ENCODE measurements around the gene HMGCLL1.

Gene HMGCLL1

DNA sequence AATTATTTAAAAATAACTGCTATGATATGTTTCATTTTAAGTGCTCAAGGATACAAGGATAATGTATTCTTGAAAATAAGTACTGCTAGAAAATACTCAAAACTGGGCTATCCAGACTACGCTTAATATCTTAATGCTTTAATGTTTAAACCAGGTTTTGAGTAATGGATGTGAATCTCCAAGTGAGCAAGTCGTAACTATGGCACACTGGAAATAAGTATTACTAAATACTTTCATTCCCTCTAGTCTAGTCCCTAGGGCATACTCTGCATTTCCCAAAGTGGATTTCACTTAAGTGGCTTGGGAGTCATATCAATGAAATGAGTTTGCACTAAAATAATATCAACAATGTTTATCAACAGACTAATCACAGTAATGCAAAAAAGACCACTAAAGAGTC is 48.1 kb downstream of the HMGCLL1 start:
- no peak for DNase-seq

- DNase-seq, result no peak
These were observed 50.4 kb downstream of the HMGCLL1 start for GRCh38 chr6:55528624-55529023.

- DNase-seq, result no peak
These were observed 54.6 kb downstream of the HMGCLL1 start for GRCh38 chr6:55524441-55524840.

DNA sequence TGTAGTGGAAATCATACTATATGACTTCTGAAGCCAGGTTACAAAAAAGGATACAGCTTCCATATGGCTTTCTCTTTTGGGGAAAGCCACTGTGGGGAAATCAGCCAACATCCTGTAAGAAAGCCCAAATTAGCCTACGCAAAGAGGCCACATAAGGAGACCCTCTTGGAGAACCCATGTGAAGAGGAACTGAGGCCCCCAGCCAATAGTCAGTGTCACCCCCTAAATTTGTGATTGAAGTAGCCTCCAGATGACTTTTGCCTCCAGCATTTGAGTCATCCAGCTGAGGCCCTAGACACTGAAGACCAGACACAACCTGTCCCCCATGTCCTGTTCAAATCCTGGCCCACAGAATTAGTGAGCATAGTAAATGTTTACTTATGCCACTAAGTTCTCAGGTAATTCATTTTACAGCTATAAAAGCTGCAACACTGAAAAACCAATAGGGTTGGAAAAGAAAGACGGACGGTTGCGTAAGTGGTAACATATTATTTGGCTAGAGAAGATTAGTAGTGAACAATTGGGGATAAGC is 60.4 kb downstream of the HMGCLL1 start:
- no peak for DNase-seq

- DNase-seq, result no peak
These were observed 62.3 kb downstream of the HMGCLL1 start for GRCh38 chr6:55516736-55517135.

GRCh38 chr6:55512904-55513303 is 66.1 kb downstream of the HMGCLL1 start:
- no peak for DNase-seq

DNA sequence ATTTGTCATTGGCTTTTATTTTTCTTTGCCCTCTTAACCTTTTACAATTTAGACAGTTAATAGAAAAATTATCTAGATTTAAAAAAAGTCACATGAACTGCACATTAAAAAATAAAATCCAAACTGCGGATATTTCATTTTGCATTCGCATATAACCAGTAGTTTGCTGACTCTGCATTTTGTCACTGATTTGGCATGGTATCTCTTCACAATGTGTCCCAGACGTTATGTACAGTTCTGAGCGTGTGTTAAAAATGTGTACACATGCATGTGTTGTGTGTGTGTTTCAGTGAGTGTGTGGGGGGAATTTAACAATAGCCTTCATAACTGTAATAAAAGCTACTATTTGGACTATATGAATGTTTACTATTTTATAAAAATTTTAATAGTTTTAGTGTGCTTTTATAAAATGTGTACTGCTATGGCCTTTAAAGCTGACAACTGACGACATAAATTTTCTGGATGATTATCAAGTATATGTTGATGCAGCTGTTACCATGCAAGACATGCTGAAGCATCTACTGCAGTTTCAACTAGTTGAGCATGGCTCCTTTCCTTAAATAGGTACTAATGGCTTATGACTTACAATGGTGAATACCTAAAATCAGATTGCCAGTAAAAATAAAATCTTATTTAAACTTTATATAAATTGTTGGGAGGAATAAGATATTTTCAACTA is 67.7 kb downstream of the HMGCLL1 start:
- DNase-seq, result no peak

DNA sequence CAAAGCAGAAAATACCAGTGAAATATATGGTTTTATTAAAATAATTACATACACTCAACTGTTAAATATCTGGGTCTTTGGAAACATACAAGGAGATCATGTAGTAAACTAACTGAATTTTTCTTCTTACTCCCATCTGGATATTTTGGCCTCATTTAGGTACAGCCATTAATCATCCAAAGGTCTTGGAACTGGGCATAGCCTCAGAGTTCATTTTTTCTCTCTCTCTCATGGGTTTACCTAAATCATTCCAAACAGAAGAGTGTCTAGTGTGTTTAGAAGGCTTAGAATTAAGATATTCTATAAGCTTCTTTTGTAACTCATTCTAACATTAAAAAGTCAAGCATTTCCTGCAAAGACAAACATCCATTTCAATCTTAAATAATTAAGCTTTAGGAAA is 79.4 kb downstream of the HMGCLL1 start:
- DNase-seq, result no peak

DNA sequence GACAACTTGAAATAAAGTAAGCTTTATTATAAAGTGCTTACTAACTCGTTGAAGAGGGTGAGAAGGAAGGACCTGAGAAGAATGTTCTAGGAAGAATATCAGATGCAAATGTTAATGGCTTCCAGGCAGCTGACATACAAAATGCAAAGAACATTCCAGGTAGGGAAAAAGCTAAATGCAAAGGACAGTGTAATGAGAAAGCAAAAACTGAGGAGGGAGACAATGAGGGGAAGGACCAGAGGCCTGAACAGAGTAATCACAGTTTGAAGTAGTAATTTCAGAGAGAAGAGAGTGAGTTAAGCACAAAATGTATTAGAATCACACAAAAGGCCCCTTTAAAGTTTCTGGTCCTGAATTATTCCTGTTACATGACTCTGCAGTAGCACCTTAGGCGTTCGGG is 81.3 kb downstream of the HMGCLL1 start:
- DNase-seq, result no peak

GRCh38 chr6:55496201-55496600 is 82.8 kb downstream of the HMGCLL1 start:
- DNase-seq, result no peak

- no peak for DNase-seq
These were observed 83.7 kb downstream of the HMGCLL1 start for GRCh38 chr6:55495277-55495676.

- no peak for DNase-seq
These were observed 84.6 kb downstream of the HMGCLL1 start for GRCh38 chr6:55494411-55494810.

GRCh38 chr6:55492259-55492658 is 86.7 kb downstream of the HMGCLL1 start:
- DNase-seq, result no peak

- no peak for DNase-seq
These were observed 88.1 kb downstream of the HMGCLL1 start for GRCh38 chr6:55490871-55491270.

DNA sequence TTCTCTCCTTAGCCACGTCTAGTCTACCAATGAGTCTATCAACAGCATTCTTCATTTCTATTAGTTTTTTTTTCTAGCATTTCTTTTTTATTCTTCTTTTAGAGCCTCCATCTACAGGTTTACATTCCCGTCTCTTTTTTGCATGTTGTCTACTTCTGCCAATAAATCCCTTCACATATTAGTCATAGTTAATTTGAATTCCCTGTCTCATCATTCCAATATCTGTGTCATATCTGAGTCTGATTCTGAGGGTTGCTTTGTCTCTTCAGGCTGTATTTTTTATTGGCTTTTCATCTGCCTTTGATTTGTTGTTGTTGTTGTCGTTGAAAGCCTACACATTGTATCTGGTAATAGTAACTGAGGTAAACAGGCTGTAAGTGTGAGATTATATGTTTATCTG is 104.6 kb downstream of the HMGCLL1 start:
- DNase-seq, result no peak

- no peak for DNase-seq
These were observed 105.3 kb downstream of the HMGCLL1 start for GRCh38 chr6:55473722-55474121.

DNA sequence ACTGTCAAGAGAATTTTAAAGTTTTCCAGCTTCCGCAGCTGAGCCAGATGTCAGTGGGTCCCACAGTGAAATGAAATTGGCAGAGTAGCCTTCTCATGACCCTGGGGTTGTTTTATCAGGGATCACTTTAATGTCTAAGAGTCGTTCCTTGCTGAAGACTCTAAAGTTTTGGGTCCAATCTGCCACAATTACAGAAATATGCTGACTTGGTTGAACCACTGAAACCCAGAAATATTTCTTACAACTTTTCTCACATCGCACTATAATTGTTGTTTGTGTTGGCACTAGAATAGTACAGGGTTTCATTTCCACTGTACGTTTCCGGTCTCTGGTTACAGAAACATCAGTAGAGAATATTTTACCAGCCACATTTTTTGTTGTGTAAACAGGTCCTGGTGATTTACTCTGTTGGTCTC is 109.0 kb downstream of the HMGCLL1 start:
- no peak for DNase-seq

DNA sequence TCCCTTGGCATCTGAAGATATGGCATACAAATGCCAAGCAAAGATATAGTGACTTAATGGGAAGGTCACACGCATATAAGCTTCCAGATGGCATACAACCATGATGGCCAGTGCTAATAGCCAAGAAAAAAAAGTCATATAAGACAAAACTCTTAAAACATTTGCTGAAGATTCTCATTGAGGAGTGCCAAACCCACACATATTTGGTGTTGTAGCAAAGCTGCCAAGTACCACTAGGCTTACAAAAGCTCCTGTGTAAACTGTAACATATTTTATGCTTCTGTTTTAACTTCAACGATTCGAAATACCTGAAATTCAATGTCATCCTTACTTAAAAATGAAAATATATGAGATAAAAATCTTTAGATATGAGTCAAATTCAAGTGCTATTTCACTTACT is 123.0 kb downstream of the HMGCLL1 start:
- DNase-seq, result no peak

- DNase-seq, result no peak
These were observed 129.0 kb downstream of the HMGCLL1 start for GRCh38 chr6:55450005-55450404.

- DNase-seq, result no peak
These were observed 129.8 kb downstream of the HMGCLL1 start for GRCh38 chr6:55449225-55449624.

DNA sequence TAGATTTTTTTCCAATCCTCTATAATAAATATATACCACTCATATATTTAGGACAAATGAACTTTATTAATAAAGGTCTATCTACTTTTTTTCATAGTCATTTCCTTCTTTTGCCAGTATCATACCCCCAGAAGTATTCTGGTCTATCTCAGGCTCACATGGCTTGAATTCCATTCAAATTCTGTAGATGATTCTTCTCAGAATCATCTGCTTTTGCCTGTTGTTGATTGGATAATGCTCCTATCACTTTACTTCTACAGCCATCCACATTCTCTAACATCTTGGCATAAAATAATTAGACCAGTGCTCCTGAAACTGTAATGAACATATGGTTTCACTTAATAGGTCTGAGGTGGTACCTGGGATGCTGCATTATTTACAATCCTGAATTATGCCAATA is 130.5 kb downstream of the HMGCLL1 start:
- no peak for DNase-seq

- DNase-seq, result no peak
These were observed 131.1 kb downstream of the HMGCLL1 start for GRCh38 chr6:55447891-55448290.

DNA sequence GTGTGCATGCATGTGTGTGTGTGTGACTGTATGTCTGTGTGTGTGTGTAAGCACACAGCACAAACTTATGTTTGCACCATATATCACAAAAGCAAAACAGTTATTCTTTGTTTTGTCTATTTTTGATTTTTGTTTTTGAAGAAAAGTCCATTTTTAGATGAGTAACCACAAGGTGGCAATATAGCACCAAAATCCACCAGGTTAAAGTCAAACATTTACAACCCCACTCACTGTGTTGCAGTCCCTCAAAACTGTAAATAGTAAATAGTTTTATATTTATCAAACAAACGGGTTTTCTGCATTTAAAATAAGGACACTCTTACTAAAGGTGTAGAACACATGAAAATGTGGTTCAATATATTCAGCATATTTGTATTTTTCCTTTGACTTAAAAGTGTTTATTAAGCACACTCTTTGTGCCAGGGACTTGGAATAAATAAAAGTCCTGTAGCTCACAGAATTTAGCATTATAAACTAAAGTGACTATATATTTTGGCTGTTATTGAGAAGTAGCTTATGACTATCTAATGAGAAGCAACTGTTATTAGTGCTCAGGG is 133.3 kb downstream of the HMGCLL1 start:
- DNase-seq, result no peak

DNA sequence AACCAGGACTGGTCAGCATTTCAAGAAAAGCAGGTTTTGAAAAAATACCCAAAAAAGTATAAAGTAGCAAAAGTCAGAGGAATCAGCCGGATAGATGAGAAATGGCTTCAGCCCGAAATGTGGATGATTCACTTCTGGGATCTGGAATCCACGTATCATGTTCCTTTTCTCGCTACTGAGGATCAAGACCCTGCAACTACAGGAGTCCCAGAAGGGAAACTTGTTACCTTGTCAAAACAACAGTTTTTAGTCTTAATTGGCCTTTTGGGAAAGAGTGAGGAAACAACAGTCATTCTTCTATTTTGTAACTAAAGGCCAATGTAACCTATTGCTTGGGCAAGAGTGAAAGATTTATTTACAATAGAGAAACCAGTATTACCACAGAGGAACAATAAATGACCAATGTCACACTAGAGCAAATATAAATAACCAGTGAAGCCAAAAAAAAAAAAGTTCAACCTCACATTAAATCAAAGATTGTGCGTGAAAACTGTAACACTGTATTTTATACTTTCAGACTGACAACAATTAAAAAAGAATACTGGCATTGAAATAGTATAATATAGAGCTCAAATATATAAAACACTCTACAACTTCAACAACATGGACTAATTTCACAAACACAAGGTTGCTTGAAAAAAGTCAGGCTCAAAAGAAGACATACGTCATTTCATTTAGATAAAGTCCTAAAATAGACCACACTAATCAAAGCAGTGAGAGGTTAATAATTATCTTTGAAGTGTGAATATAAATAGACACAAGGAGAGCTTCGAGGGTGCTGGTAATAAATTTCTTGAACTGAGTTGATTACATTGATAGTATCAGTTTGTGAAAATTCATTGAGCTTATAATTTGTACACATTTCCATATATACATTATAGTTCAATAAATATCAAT is 135.5 kb downstream of the HMGCLL1 start:
- no peak for DNase-seq

All from activated naive CD4-positive, alpha-beta T cell treated with Interleukin-2 at 50 U/mL for 16 hours (primary cell).